NCI-H2196 (cell line): Measurements from ENCODE around the gene SET.
"Not testable (repeated sequence)": the region's sequence is repeated elsewhere in the genome, so short reads cannot be mapped to it uniquely, and the experiment has no call there.

Experiments
- DNase-seq: peaks from one replicate; lab custom pipeline; 2025; ENCODE audit not compliant: unreplicated experiment; lab: John Stamatoyannopoulos, UW

Gene SET

GRCh38 chr9:128685636-128686489 lies 3.2 kb upstream of the SET start:
- no peak for DNase-seq

DNA sequence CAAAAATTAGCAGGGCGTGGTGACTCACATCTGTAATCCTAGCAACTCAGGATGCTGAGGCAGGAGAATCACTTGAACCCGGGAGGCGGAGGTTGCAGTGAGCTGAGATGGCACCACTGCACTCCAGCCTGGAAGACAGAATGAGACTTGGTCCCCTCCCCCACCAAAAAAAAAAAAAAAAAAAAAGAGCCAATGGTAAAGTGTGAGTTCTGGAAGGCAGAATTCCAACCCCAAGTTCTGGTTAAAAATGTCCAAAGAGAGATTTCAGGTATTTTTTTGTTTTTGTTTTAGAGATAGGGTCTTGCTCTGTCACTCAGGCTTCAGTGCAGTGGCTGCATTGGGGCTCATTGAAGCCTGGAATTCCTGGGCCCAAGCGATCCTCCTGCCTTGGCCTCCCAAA lies 1.6 kb upstream of the SET start:
- DNase-seq = no peak

- DNase-seq = peak; percentile 61
Measured at GRCh38 chr9:128689293-128689774, 312 bp downstream of the SET start.

DNA sequence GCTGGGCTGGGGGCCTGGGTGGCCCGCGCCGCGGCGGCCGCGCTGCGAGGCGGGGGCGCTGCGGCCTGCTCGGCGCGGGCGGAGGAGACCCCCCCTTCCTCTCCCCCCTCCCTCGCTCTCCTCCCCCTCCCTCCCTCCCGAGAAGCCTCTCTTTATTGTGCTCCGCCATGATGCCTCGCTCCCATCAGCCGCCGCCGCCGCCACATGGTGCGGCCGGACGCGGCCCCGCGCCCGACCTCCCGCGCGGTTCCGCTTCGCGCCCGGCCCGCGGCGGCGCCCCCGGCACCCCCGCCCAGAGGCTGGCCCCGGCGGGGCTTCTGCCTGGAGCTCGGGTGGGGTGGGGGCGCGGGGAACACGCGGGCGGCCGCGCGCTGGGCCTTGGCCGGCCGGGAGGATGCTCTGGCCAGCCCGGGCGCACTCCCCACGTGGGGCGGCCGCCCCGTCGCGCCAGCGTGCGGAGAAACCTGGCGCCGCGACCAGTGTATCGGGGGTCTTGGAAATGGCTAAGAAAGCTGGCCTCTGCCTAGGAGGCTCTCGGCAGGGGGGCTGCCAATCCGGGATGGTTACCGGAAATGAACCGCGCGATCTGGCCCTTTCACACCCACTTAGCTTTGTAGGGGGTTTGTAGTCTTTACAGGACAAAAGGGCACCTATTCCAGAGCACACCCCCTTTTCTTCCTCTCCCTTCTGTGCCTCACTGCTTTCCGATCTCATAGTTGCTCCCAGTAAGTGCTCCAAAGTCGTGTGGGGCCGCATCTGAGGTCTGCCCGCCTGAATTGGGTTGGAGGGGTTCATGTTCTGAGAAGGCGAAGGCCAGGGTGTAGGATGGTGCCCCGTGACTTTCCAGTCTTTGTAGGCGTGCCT lies 1.0 kb downstream of the SET start:
- peak; percentile 47 for DNase-seq

DNA sequence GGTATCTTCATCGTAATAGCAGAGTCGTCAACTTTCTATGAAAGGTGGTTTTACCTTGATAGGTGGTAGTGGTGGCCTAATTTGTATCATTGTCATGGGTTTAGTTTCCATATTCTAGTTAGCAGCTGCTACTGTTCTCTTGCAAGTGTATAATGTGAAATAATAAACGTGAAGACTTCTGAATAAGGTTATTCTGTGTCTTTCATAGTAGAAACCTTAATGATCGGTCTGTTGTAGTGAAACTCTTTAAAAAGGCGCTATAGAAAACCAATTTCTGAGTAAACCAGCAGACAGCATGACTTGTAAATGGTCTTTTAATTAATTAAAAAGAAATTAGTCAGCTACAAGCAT lies 1.6 kb downstream of the SET start:
- no peak for DNase-seq

- DNase-seq = not testable (repeated sequence)
Measured at GRCh38 chr9:128693738-128694137, 4.7 kb downstream of the SET start.

DNA sequence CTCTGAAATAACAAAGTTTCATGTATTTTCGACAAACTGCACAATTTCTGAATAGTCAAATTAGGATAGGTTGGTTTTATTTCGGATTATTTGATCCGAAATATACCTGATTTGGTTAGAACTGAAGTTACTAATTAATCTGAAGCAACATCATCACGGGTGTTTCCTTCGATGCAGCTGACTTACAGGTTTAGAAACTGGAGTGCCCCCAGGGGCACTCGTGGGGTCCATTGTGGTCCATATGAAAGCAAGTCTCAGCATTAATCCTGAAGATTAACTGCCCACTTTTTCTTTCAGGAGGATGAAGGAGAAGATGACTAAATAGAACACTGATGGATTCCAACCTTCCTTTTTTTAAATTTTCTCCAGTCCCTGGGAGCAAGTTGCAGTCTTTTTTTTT lies 5.3 kb downstream of the SET start:
- DNase-seq = no peak

DNA sequence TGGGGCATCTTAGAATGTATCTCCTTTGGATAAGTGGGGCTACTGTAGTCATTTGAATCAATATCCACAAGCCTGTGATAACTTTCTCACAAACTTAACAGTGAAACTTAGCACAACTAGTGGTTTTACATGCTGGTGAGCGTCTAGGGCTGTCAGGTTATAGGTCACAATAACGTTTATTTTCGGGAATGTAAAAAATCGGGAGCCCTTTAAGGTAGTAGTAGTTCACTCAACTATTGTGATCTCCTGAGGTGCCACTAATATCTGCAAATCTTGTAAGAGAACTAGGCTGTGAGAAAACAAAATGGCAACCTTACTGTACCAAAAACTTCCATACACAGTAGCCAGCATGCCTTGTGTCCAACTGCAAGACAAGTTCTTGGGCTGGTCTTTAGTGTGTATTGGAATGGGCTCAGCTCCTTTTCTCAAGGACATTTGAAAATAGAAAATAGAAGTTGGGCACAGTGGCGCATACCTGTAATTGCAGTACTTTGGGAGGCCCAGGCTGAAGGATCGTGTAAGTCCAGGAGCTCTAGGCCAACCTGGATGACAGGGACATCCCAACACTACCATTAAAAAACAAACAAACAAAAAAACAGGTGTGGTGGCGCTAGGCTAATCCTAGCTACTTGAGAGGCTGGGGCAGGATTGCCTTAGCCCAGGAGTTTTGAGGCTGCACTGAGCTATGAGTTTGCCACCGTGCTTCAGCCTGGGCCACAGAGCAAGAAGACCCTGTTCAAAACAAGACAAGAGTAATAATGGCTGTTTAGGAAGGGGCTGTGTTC lies 8.1 kb downstream of the SET start:
- DNase-seq = no peak

DNA sequence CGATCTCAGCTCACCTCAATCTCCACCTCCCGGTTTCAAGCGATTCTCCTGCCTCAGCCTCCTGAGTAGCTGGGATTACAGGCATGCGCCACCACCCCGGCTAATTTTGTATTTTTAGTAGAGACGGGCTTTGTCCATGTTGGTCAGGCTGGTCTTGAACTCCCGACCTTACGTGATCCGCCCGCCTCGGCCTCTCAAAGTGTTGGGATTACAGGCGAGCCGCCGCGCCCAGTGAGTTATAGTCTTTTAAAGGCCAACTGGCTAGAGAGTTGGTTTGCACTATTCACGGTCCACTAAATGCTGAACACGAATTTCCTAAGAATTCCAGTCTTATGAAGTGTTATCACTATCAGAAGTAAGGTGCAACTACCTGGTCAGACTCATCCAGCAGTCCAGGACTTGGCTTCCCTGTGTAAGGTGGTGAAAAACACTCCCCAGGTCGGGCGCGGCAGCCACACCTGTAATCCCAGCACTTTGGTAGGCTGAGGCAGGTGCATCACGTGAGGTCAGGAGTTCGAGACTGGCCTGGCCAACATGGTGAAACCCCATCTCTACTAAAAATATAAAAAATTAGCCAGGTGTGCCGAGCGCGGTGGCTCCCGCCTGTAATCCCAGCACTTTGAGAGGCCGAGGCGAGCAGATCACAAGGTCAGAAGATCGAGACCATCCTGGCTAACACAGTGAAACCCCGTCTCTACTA lies 10.2 kb downstream of the SET start:
- not testable (repeated sequence) for DNase-seq

- no peak for DNase-seq
Measured at GRCh38 chr9:128701227-128701854, 12.3 kb downstream of the SET start.

- DNase-seq = peak; percentile 89
Measured at GRCh38 chr9:128702445-128702948, 13.5 kb downstream of the SET start, which contains the start of gene PKN3. Gene PKN3, plus strand, starts transcription at chr9:128702503. Its CDS starts 413 bp downstream, at chr9:128702916.

DNA sequence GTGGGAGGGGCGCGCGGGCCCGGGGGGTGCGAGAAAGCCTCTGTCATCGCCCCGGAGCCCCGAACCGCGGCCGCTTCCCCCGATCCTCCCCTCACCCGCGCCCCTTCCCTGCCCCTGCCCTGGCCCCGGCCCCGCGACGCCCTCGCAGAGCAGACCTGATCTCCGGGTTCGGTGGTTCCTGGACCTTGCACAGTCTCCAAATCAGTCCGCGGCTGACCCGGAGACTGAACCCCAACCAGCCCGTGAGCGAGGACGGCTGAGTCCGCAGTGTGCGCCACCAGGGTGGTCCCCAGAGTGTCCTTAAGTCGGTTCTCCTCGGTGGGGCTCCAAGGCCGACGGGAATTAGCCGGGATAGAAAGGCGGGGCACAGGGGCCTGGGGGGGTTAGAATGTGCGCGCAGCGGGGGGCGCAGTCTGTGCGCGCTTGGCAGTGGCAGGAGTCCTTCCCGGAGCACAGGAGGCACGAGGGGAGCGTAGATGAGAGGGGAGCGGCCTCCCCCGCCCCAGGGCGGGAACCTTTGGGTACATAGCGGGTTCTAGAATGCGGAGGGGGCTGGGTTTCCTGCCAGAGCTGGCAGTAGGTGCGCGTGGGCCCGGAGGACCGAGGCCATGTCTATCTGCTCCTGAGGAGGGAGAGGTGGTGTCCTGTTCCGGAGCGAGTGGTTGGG lies 14.1 kb downstream of the SET start:
- DNase-seq = no peak

- DNase-seq = no peak
Measured at GRCh38 chr9:128703616-128704355, 14.8 kb downstream of the SET start.

GRCh38 chr9:128704356-128704670 lies 15.3 kb downstream of the SET start:
- no peak for DNase-seq

- no peak for DNase-seq
Measured at GRCh38 chr9:128705051-128705965, 16.3 kb downstream of the SET start.

- DNase-seq = no peak
Measured at GRCh38 chr9:128706045-128706444, 17.0 kb downstream of the SET start.

DNA sequence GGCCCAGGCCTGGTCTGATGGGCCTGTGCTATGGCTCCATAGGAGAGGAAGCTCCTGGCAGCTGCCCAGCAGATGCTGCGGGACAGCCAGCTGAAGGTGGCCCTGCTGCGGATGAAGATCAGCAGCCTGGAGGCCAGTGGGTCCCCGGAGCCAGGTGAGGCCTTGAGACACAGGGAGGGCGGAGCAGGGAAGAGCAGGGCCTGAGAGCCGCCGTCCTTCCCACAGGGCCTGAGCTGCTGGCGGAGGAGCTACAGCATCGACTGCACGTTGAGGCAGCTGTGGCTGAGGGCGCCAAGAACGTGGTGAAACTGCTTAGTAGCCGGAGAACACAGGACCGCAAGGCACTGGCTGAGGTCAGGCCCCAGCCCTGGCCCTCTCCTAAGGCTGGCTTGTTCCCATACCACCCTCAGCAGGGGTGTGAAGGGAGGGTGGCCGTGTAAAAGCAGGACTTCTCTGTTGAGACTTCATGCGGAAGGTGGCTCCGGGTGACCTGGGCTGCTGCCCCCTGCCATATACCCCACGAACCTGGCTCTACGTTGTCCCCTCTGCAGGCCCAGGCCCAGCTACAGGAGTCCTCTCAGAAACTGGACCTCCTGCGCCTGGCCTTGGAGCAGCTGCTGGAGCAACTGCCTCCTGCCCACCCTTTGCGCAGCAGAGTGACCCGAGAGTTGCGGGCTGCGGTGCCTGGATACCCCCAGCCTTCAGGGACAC lies 17.8 kb downstream of the SET start:
- DNase-seq = no peak
